ENCODE results near the gene IL1RAPL1. TPM values are rescaled to one million over a fixed set of nuclear protein-coding genes. Genes with fewer than 3 reads are reported as not detected.

The IL1RAPL1 gene
- total and polyA plus RNA-seq, 2 experiments from 2014 or later, result 0.18 to 0.49 TPM

DNA sequence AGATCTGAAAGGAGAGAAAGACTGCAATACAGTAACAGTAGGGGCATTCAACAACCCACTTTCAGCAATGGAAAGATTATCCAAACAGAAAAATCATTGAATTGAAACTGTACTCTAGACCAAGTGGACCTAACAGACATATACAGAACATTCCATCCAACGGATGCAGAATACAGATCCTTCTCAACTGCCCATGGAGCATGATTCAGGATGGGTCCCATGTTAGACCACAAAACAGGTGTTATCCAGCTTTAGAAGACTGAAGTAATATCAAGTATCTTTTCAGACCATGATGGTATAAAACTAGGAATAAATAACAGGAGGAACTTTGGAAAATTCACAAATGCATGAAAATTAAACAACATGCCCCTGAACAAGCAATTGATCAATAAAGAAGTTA, 1060.9 kb downstream of the IL1RAPL1 start (continued):
- TF ChIP-seq, protein P1, sequence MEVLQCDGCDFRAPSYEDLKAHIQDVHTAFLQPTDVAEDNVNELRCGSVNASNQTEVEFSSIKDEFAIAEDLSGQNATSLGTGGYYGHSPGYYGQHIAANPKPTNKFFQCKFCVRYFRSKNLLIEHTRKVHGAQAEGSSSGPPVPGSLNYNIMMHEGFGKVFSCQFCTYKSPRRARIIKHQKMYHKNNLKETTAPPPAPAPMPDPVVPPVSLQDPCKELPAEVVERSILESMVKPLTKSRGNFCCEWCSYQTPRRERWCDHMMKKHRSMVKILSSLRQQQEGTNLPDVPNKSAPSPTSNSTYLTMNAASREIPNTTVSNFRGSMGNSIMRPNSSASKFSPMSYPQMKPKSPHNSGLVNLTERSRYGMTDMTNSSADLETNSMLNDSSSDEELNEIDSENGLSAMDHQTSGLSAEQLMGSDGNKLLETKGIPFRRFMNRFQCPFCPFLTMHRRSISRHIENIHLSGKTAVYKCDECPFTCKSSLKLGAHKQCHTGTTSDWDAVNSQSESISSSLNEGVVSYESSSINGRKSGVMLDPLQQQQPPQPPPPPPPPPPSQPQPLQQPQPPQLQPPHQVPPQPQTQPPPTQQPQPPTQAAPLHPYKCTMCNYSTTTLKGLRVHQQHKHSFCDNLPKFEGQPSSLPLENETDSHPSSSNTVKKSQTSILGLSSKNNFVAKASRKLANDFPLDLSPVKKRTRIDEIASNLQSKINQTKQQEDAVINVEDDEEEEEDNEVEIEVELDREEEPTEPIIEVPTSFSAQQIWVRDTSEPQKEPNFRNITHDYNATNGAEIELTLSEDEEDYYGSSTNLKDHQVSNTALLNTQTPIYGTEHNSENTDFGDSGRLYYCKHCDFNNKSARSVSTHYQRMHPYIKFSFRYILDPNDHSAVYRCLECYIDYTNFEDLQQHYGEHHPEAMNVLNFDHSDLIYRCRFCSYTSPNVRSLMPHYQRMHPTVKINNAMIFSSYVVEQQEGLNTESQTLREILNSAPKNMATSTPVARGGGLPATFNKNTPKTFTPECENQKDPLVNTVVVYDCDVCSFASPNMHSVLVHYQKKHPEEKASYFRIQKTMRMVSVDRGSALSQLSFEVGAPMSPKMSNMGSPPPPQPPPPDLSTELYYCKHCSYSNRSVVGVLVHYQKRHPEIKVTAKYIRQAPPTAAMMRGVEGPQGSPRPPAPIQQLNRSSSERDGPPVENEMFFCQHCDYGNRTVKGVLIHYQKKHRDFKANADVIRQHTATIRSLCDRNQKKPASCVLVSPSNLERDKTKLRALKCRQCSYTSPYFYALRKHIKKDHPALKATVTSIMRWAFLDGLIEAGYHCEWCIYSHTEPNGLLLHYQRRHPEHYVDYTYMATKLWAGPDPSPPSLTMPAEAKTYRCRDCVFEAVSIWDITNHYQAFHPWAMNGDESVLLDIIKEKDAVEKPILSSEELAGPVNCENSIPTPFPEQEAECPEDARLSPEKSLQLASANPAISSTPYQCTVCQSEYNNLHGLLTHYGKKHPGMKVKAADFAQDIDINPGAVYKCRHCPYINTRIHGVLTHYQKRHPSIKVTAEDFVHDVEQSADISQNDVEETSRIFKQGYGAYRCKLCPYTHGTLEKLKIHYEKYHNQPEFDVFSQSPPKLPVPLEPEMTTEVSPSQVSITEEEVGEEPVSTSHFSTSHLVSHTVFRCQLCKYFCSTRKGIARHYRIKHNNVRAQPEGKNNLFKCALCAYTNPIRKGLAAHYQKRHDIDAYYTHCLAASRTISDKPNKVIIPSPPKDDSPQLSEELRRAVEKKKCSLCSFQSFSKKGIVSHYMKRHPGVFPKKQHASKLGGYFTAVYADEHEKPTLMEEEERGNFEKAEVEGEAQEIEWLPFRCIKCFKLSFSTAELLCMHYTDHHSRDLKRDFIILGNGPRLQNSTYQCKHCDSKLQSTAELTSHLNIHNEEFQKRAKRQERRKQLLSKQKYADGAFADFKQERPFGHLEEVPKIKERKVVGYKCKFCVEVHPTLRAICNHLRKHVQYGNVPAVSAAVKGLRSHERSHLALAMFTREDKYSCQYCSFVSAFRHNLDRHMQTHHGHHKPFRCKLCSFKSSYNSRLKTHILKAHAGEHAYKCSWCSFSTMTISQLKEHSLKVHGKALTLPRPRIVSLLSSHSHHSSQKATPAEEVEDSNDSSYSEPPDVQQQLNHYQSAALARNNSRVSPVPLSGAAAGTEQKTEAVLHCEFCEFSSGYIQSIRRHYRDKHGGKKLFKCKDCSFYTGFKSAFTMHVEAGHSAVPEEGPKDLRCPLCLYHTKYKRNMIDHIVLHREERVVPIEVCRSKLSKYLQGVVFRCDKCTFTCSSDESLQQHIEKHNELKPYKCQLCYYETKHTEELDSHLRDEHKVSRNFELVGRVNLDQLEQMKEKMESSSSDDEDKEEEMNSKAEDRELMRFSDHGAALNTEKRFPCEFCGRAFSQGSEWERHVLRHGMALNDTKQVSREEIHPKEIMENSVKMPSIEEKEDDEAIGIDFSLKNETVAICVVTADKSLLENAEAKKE (CRISPR knock-in tag; IDR thresholded peaks at IDR 0.05), result no peak
- TF ChIP-seq EZH2phosphoT487 (IDR thresholded peaks at IDR 0.05; ENCODE audit: unreplicated experiment), result no peak
- TF ChIP-seq ZNF331 (CRISPR knock-in tag; IDR thresholded peaks at IDR 0.05; ENCODE audit: low read depth), result no peak
- TF ChIP-seq JUNB (IDR thresholded peaks at IDR 0.05; ENCODE audit: unreplicated experiment), result no peak
- TF ChIP-seq CTCF (conservative IDR thresholded peaks at IDR 0.05; ENCODE audit: low read depth in 2 of 2), result no peak

GRCh38 chrX:29652484-29652883, 1065.2 kb downstream of the IL1RAPL1 start:
- Mint-ChIP-seq H3K9me3 (no peaks in the 10 kb centered on the region), H3K4me1 (no peaks in the 10 kb centered on the region), H3K27ac (no peak overlapping the region), H3K27me3 (ENCODE audit: insufficient read depth, low read depth, poor library complexity) (no peaks in the 10 kb centered on the region), H3K4me3 (no peak overlapping the region), H3K36me3 (ENCODE audit: low read depth) (no peaks in the 10 kb centered on the region)
- Histone ChIP-seq H3K4me2 (no peak overlapping the region), H3K9me2 (ENCODE audit: insufficient read depth) (no peaks in the 10 kb centered on the region), H3F3A (replicated peaks; ENCODE audit: low read depth) (no peaks in the 10 kb centered on the region), H2AFZ (no peak overlapping the region), H3K27ac (ENCODE audit: low read depth) (no peak overlapping the region), H3K36me3 (ENCODE audit: insufficient read depth) (no peaks in the 10 kb centered on the region), H3K4me1 (ENCODE audit: insufficient read depth) (no peaks in the 10 kb centered on the region), H4K20me1 (replicated peaks; ENCODE audit: insufficient read depth) (no peaks in the 10 kb centered on the region), H3K27me3 (ENCODE audit: insufficient read depth) (no peaks in the 10 kb centered on the region), H3K4me3 (no peak overlapping the region), H3K79me2 (replicated peaks; ENCODE audit: insufficient read depth) (no peaks in the 10 kb centered on the region)
- ATAC-seq (no peak), DNase-seq (ENCODE audit: low spot score) (peak; percentile 2)
- TF ChIP-seq ZNF331 (CRISPR knock-in tag; IDR thresholded peaks at IDR 0.05; ENCODE audit: low read depth) (no peak), JUNB (IDR thresholded peaks at IDR 0.05; ENCODE audit: unreplicated experiment) (no peak), CTCF (conservative IDR thresholded peaks at IDR 0.05; ENCODE audit: low read depth in 2 of 2) (no peak)

Measured in GM23338 (cell line).